ENCODE results near the gene CST9.

CST9 gene

DNA sequence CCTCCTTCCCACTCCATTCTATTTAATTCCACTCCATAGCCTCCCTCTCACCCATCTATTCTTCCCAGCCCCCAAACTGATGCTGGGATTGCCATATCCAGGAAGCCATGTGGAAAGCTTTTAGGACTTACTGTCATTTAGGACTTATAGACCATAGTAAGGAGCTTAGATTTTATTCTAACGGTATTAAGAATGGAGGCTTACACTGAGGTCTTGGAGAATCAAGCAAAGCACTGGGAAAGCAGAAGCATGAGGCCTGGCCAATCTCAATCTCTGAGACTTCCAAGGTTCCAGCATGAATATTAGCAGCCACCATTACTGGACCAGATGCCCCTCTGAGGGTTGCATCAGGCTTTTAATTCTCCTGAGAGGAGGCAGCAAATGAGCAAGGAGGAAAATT lies 1.4 kb downstream of the CST9 start:
- Histone ChIP-seq H2AFZ (ENCODE audit: low read depth, low read length) (no peak overlapping the region), H3K27ac (ENCODE audit: low read length) (no peak overlapping the region), H3K9me3 (ENCODE audit: insufficient read depth, low read length) (no peaks in the 10 kb centered on the region), H3K9ac (ENCODE audit: low read length) (no peak overlapping the region), H3K4me1 (ENCODE audit: low read length) (peaks cover 4% of the 10 kb centered on the region; the same call in 1 of the 2 replicates), H3K4me3 (ENCODE audit: low read length) (no peak overlapping the region), H3K79me2 (ENCODE audit: low read length) (no peaks in the 10 kb centered on the region), H3K4me2 (ENCODE audit: low read length) (no peak overlapping the region), H3K36me3 (replicated peaks; ENCODE audit: low read depth, low read length) (no peaks in the 10 kb centered on the region), H3K27me3 (ENCODE audit: low read depth, low read length) (peaks cover 45% of the 10 kb centered on the region), H4K20me1 (ENCODE audit: insufficient read depth, low read length) (no peaks in the 10 kb centered on the region)
- TF ChIP-seq, protein P1, sequence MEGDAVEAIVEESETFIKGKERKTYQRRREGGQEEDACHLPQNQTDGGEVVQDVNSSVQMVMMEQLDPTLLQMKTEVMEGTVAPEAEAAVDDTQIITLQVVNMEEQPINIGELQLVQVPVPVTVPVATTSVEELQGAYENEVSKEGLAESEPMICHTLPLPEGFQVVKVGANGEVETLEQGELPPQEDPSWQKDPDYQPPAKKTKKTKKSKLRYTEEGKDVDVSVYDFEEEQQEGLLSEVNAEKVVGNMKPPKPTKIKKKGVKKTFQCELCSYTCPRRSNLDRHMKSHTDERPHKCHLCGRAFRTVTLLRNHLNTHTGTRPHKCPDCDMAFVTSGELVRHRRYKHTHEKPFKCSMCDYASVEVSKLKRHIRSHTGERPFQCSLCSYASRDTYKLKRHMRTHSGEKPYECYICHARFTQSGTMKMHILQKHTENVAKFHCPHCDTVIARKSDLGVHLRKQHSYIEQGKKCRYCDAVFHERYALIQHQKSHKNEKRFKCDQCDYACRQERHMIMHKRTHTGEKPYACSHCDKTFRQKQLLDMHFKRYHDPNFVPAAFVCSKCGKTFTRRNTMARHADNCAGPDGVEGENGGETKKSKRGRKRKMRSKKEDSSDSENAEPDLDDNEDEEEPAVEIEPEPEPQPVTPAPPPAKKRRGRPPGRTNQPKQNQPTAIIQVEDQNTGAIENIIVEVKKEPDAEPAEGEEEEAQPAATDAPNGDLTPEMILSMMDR (IDR thresholded peaks at IDR 0.05; ENCODE audit: low read depth, low read length), result no peak
- no peak for TF ChIP-seq EZH2phosphoT487 (IDR thresholded peaks at IDR 0.05; ENCODE audit: low read depth)

DNA sequence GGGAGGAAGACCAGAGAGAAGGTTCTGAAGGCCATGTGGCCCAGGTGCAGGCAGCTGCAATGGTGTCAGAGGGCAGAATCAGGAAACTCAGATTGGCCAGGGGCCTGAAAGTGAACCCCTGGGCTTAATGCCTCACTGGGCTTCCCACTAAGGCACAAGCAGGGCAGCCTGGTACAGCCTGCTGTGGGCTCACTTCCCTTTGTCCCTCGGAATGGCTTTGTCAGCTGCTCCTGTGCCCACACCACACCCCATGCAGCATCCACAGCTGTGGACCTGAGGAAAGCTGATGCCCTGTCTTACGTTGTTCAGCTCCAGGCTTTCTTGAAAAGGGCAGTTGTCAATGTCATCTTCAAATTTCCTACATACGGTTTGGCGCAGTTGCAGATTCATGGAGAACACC lies 2.4 kb downstream of the CST9 start:
- Histone ChIP-seq H2AFZ (ENCODE audit: low read depth, low read length) (no peak overlapping the region), H3K4me2 (ENCODE audit: low read length) (no peak overlapping the region), H4K20me1 (ENCODE audit: insufficient read depth, low read length) (no peaks in the 10 kb centered on the region), H3K4me3 (ENCODE audit: low read length) (no peak overlapping the region), H3K79me2 (ENCODE audit: low read length) (no peaks in the 10 kb centered on the region), H3K4me1 (ENCODE audit: low read length) (peaks cover 4% of the 10 kb centered on the region; the same call in 1 of the 2 replicates), H3K9me3 (ENCODE audit: insufficient read depth, low read length) (no peaks in the 10 kb centered on the region), H3K36me3 (replicated peaks; ENCODE audit: low read depth, low read length) (no peaks in the 10 kb centered on the region), H3K27ac (ENCODE audit: low read length) (no peak overlapping the region), H3K27me3 (ENCODE audit: low read depth, low read length) (peaks cover 48% of the 10 kb centered on the region), H3K9ac (ENCODE audit: low read length) (no peak overlapping the region)
- no peak for TF ChIP-seq EZH2phosphoT487 (IDR thresholded peaks at IDR 0.05; ENCODE audit: low read depth)
- TF ChIP-seq, protein P1 (IDR thresholded peaks at IDR 0.05; ENCODE audit: low read depth, low read length), result no peak

DNA sequence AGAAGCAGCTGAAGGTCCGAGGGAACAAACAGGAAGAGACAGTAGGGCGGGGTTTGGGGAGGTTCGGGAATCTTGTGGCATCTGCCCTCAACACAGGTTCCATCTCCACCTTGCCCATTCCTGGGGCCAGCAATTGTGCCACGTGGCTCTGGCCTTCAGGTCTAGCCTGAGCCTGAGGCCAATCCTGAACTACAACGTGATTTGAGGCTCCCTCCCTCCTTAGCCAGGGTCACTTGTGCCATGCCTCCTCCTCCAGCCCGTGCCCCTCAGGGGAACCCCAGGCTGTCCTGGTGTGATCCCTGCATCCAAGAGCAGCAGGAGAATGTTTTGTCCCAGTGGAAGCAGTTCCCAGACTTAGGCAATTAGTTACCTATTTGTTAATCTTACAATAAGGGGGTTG lies 3.0 kb downstream of the CST9 start:
- peaks cover 4% of the 10 kb centered on the region; the same call in 1 of the 2 replicates for H3K4me1 ChIP-seq (ENCODE audit: low read length)
- no peak overlapping the region for H3K27ac ChIP-seq (ENCODE audit: low read length)
- H3K4me2 ChIP-seq (ENCODE audit: low read length), result no peak overlapping the region
- no peaks in the 10 kb centered on the region for H3K36me3 ChIP-seq (replicated peaks; ENCODE audit: low read depth, low read length)
- no peak for TF ChIP-seq EZH2phosphoT487 (IDR thresholded peaks at IDR 0.05; ENCODE audit: low read depth)
- TF ChIP-seq, protein P1 (IDR thresholded peaks at IDR 0.05; ENCODE audit: low read depth, low read length), result no peak
- H3K27me3 ChIP-seq (ENCODE audit: low read depth, low read length), result peaks cover 52% of the 10 kb centered on the region
- no peaks in the 10 kb centered on the region for H3K79me2 ChIP-seq (ENCODE audit: low read length)
- no peak overlapping the region for H3K9ac ChIP-seq (ENCODE audit: low read length)
- no peak overlapping the region for H3K4me3 ChIP-seq (ENCODE audit: low read length)
- H3K9me3 ChIP-seq (ENCODE audit: insufficient read depth, low read length), result no peaks in the 10 kb centered on the region
- no peak overlapping the region for H2AFZ ChIP-seq (ENCODE audit: low read depth, low read length)
- H4K20me1 ChIP-seq (ENCODE audit: insufficient read depth, low read length), result no peaks in the 10 kb centered on the region

DNA sequence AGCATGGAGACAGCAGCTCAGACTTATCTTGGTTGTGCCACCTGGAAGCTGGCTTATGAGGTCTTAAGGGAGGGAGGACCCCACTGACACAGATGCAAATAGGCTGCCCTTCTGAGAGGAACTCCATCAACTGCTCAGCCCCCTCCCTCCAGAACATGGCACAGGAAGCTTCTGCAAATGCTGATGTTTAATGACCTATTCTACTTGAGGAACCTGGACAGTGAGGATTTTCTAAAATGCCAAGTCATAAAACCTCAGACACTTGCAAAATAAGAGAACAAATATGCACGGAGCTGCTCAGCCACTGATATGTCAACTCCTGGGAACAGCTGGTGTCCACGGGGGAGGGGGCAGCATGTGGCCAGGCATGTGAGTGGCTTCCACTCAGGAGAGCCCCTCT lies 3.5 kb downstream of the CST9 start:
- Histone ChIP-seq H4K20me1 (ENCODE audit: insufficient read depth, low read length) (no peaks in the 10 kb centered on the region), H3K36me3 (replicated peaks; ENCODE audit: low read depth, low read length) (no peaks in the 10 kb centered on the region), H3K9ac (ENCODE audit: low read length) (no peak overlapping the region), H2AFZ (ENCODE audit: low read depth, low read length) (no peak overlapping the region), H3K4me3 (ENCODE audit: low read length) (no peak overlapping the region), H3K9me3 (ENCODE audit: insufficient read depth, low read length) (no peaks in the 10 kb centered on the region), H3K79me2 (ENCODE audit: low read length) (no peaks in the 10 kb centered on the region), H3K27me3 (ENCODE audit: low read depth, low read length) (peaks cover 57% of the 10 kb centered on the region), H3K4me1 (ENCODE audit: low read length) (peaks cover 4% of the 10 kb centered on the region; the same call in 1 of the 2 replicates), H3K4me2 (ENCODE audit: low read length) (no peak overlapping the region), H3K27ac (ENCODE audit: low read length) (no peak overlapping the region)
- TF ChIP-seq, protein P1 (IDR thresholded peaks at IDR 0.05; ENCODE audit: low read depth, low read length), result no peak
- no peak for TF ChIP-seq EZH2phosphoT487 (IDR thresholded peaks at IDR 0.05; ENCODE audit: low read depth)
